Measurements from ENCODE around the gene KRT39.

DNA sequence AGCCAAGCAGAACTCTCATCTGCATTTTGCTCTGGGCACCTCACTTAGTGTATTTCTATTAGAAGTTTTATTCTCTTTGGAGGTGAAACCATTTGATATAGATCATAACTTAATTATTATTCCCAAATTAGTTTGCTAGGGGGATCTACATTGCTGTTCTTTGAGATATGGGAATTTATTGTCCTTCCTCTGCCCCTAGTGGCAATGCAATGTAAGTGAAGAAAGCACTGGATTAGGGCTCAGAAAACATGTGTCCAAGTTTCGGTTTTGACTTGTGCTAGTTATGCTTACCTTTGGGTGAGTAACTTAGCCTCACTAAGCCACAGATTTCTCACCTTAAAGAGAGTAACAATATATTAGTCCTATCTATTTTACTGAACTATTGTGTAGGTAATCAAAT lies 2.9 kb downstream of the KRT39 start:
- TF ChIP-seq, protein P1, sequence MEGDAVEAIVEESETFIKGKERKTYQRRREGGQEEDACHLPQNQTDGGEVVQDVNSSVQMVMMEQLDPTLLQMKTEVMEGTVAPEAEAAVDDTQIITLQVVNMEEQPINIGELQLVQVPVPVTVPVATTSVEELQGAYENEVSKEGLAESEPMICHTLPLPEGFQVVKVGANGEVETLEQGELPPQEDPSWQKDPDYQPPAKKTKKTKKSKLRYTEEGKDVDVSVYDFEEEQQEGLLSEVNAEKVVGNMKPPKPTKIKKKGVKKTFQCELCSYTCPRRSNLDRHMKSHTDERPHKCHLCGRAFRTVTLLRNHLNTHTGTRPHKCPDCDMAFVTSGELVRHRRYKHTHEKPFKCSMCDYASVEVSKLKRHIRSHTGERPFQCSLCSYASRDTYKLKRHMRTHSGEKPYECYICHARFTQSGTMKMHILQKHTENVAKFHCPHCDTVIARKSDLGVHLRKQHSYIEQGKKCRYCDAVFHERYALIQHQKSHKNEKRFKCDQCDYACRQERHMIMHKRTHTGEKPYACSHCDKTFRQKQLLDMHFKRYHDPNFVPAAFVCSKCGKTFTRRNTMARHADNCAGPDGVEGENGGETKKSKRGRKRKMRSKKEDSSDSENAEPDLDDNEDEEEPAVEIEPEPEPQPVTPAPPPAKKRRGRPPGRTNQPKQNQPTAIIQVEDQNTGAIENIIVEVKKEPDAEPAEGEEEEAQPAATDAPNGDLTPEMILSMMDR (conservative IDR thresholded peaks at IDR 0.05; ENCODE audit: low read depth, low read length) = peak; percentile 65
- no peak for TF ChIP-seq EZH2 (IDR thresholded peaks at IDR 0.05; ENCODE audit: low read length, unreplicated experiment)
